ENCODE results near the gene GNG8. TPM values are rescaled to one million over a fixed set of nuclear protein-coding genes. Genes with fewer than 3 reads are reported as not detected.
A peak's percentile ranks its signal among the peaks of the same experiment; 100 is the strongest.

Gene GNG8
- total and polyA plus RNA-seq, 4 donors = 1.7 to 13.7 (median 10.7) TPM; not detected in 1

DNA sequence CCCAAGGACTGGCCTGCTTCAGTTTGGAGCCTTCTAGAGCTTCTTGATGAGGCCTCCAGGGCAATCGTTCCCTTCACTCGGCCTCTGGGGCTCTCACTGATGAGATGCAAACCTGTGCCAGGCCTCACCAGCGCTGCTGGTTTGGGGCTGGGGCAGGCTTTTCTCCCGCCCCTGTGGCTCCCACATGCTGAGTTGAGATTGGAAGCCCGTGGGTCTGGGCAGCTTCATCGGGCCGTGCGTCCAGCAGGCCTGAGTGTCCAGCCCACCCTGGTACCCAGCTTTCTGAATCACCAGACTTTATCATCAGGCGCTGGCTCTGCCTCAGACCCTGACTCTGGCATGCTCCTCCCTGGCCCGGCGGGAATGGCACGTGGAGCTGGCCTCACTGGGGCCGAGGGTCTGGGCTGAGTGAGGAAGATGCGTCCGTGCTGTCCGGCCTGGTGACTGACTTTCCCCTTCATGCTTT, 30.6 kb downstream of the GNG8 start:
- Histone ChIP-seq H3K27me3 (ENCODE audit: control insufficient read depth, insufficient read depth, low read length) (no peaks in the 10 kb centered on the region), H3K27ac (ENCODE audit: low read depth, low read length) (peak overlapping the region; percentile 19), H3K9me3 (ENCODE audit: control insufficient read depth, insufficient read depth, low read length) (no peaks in the 10 kb centered on the region), H3K36me3 (ENCODE audit: control insufficient read depth, insufficient read depth, low read length) (peaks cover 68% of the 10 kb centered on the region), H3K4me1 (ENCODE audit: control insufficient read depth, insufficient read depth, low read length) (peaks cover 61% of the 10 kb centered on the region), H3K4me3 (ENCODE audit: low read depth, low read length) (no peak overlapping the region)
- WGBS (ENCODE audit: insufficient coverage) = 49% methylated on average over 13 of the region's 16 CpGs
- DNase-seq (ENCODE audit: low read depth in 4 of 6, low spot score in 6 of 6) = no peak

DNA sequence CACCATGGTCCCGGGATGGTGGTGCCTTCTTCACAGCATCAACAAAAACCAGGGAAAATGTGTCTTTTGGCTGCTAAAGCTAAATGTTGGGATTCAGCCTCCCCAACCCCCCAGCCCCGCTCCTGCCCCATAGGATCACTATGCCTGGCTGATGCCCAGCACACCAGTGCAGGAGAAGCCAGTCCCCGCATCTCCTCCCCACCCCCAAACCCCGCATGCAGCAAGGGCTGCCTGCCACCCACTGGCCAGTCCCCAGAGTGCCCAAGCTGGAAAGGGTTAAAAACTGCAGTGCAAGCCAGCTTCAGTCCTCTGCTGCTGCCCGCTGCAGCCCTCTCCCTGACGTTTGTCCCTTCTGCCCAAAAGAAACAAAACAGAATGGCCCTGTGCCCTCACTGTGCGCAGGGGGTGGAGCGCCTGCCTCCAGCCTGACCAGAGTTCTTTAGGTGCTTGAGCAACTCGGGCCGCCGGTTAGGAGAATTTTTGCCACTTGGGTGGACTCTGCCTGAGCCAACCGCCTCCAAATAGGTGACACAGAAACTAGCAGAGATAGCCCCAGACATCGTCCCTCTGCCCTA, 31.1 kb downstream of the GNG8 start:
- WGBS (ENCODE audit: insufficient coverage) = 24% methylated on average over 12 of the region's 13 CpGs
- Histone ChIP-seq H3K4me3 (ENCODE audit: low read depth, low read length) (no peak overlapping the region), H3K27me3 (ENCODE audit: control insufficient read depth, insufficient read depth, low read length) (no peaks in the 10 kb centered on the region), H3K36me3 (ENCODE audit: control insufficient read depth, insufficient read depth, low read length) (peaks cover 62% of the 10 kb centered on the region), H3K4me1 (ENCODE audit: control insufficient read depth, insufficient read depth, low read length) (peaks cover 65% of the 10 kb centered on the region), H3K27ac (ENCODE audit: low read depth, low read length) (peak overlapping the region; percentile 19), H3K9me3 (ENCODE audit: control insufficient read depth, insufficient read depth, low read length) (no peaks in the 10 kb centered on the region)
- DNase-seq (ENCODE audit: low read depth in 4 of 6, low spot score in 6 of 6) = peak in 2 of 6 donors; percentile 40 to 64

DNA sequence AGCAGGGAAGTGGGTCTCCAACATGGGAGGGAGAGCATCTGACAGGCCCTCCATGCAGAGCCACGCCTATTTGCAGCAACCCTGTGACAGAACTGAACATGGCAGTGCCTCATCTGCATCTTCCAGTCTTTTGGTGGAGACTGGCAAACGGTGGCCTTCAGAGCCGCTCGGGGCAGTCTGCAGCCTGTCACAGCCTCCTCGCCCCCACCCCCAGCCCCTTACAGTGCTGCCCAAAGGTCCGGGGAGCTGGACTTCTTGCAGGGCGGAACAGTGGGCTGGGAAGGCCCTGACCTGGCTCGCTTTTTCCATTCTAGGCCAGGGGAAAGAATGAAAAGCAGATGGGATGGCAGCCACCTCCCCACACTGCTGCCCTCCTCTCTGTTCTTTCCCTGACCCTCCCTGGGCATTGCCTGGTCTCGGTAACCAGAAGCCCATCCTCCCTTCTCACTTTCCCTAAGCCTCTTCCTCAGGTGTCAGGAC, 32.2 kb downstream of the GNG8 start:
- DNase-seq (ENCODE audit: low read depth in 4 of 6, low spot score in 6 of 6) = no peak
- H3K4me1 ChIP-seq (ENCODE audit: control insufficient read depth, insufficient read depth, low read length) = peaks cover 61% of the 10 kb centered on the region
- peak overlapping the region; percentile 99 for H3K4me3 ChIP-seq (ENCODE audit: low read depth, low read length)
- peaks cover 52% of the 10 kb centered on the region for H3K36me3 ChIP-seq (ENCODE audit: control insufficient read depth, insufficient read depth, low read length)
- peaks cover 1% of the 10 kb centered on the region for H3K9me3 ChIP-seq (ENCODE audit: control insufficient read depth, insufficient read depth, low read length)
- H3K27ac ChIP-seq (ENCODE audit: low read depth, low read length) = peak overlapping the region; percentile 33
- H3K27me3 ChIP-seq (ENCODE audit: control insufficient read depth, insufficient read depth, low read length) = no peaks in the 10 kb centered on the region
- WGBS (ENCODE audit: insufficient coverage) = 50% methylated on average over 6 of the region's 9 CpGs

DNA sequence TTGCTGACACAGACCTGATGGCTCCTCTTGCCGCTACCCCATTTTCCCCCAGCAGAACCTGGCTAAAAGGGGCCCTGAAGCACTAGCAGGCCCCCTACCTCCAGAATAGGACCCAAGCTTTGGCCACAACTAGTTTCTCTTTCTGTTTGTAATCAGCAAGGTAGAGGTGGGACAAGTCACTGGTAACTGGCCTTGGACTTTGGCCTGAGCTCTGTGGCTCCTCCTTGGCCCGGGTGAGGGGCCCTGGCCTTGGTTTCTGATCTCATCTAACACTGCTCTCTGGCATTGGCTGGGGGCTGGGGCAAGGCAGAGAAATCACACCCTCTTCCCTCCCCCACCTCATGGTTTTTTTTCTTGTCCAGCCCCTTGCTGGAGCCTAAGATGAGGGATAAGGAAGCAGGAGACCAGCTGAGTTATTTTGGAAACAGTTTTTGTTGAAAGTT, 32.8 kb downstream of the GNG8 start:
- Histone ChIP-seq H3K9me3 (ENCODE audit: control insufficient read depth, insufficient read depth, low read length) (peaks cover 1% of the 10 kb centered on the region), H3K4me1 (ENCODE audit: control insufficient read depth, insufficient read depth, low read length) (peaks cover 61% of the 10 kb centered on the region), H3K36me3 (ENCODE audit: control insufficient read depth, insufficient read depth, low read length) (peaks cover 46% of the 10 kb centered on the region), H3K4me3 (ENCODE audit: low read depth, low read length) (peak overlapping the region; percentile 99), H3K27ac (ENCODE audit: low read depth, low read length) (peak overlapping the region; percentile 98), H3K27me3 (ENCODE audit: control insufficient read depth, insufficient read depth, low read length) (no peaks in the 10 kb centered on the region)
- DNase-seq (ENCODE audit: low read depth in 4 of 6, low spot score in 6 of 6) = no peak
- WGBS (ENCODE audit: insufficient coverage) = 41% methylated on average over 2 of the region's 2 CpGs

DNA sequence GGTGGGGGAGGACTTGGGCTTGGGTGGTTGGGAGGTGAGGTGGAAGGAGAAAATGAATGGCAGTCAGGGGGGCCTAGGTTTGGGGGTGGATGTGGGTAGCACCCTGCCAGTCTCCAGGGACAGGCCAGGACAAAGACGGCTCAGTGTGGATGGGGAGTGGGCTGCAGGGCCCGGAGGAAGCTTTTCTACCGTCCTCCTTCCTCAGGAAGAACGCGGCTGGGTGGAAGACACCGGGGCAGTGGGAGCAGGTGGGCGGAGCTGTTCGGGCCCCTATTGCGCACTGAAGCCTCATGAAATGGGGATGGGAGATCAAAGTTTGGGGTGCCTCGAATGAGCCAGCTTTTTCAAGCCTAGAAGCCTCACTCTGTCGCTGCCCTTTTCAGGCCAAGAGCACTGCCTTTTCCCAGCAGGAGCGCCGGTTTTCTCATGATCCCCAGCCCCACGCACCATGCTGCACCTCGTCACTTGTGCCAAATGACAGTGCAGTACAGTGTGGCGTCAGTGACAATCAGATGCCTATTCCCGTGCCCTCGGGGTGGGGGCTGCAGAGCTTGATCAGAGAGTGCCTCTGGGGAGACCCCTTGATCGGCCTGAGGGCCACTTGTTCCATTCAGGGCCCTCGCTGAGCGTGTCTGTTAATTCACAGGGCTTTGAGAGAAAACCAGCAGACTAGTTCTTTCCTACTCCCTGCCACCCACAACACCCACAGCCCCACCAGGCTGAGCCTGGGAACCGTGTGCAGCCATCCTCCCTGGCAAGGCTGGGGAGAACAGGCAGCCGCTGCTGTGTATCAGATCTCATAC, 33.4 kb downstream of the GNG8 start:
- 15% methylated on average over 20 of the region's 23 CpGs for WGBS (ENCODE audit: insufficient coverage)

DNA sequence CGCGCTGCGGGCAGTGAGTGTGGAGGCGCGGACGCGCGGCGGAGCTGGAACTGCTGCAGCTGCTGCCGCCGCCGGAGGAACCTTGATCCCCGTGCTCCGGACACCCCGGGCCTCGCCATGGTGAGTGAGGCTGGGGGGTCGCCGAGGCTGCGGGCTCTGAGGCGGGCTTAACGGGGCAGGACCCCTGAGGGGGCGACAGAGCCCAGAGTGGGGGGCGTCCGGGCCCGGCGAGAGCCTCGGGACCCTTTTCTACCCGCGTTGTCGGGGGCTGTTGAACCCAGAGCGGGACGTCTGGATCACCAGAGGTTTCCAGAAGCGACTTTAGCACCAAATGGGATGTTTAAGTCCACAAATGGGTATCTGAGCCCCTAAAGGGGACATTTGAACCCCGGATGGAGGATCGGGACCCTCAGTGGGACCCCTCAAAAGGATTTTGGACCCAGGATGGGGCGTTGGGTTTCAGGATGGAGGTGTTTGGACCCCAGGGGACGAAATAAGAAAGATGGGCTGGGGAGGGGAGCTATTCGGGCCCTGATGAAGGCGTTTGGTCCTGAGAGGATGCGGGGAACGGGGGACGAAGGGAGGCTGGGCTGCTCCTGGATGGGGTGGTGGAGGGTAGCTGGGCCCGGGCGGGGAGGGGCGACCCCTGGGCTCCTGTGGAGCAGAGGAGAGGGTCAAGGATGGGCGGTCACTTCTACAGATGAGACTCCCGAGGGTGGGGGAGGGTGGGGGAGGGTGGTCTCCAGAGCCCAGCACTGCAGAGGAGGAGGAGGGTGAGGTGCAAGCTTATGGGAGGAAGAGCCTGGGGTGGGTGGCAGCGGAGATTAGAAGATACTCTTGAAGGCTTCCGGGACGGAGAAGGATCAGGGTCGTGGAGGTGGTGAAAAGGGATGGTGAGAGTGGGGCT, 34.4 kb downstream of the GNG8 start, which contains the start of gene CALM3:
Gene CALM3 (plus strand): TSS at position 13 of the 907 bp plus-strand sequence. CDS start 105 bp downstream, at position 118.
- peak within 1 kb of the TSS; percentile 99 for H3K27ac ChIP-seq (ENCODE audit: low read depth, low read length)
- peak in 2 of 6 donors; percentile 58 for DNase-seq (ENCODE audit: low read depth in 4 of 6, low spot score in 6 of 6)
- peaks cover 30% of the 10 kb centered on the region for H3K36me3 ChIP-seq (ENCODE audit: control insufficient read depth, insufficient read depth, low read length)
- peaks cover 1% of the 10 kb centered on the region for H3K9me3 ChIP-seq (ENCODE audit: control insufficient read depth, insufficient read depth, low read length)
- peaks cover 49% of the 10 kb centered on the region for H3K4me1 ChIP-seq (ENCODE audit: control insufficient read depth, insufficient read depth, low read length)
- no peaks in the 10 kb centered on the region for H3K27me3 ChIP-seq (ENCODE audit: control insufficient read depth, insufficient read depth, low read length)
- 0% methylated on average over 49 of the region's 51 CpGs for WGBS (ENCODE audit: insufficient coverage)
- H3K4me3 ChIP-seq (ENCODE audit: low read depth, low read length) = peak within 1 kb of the TSS; percentile 99

More for the DNA sequence above, 33.4 kb downstream of the GNG8 start:
- H3K9me3 ChIP-seq (ENCODE audit: control insufficient read depth, insufficient read depth, low read length) = peaks cover 1% of the 10 kb centered on the region
- no peaks in the 10 kb centered on the region for H3K27me3 ChIP-seq (ENCODE audit: control insufficient read depth, insufficient read depth, low read length)
- peak overlapping the region; percentile 98 for H3K27ac ChIP-seq (ENCODE audit: low read depth, low read length)
- peak overlapping the region; percentile 99 for H3K4me3 ChIP-seq (ENCODE audit: low read depth, low read length)
- peaks cover 60% of the 10 kb centered on the region for H3K4me1 ChIP-seq (ENCODE audit: control insufficient read depth, insufficient read depth, low read length)
- peaks cover 40% of the 10 kb centered on the region for H3K36me3 ChIP-seq (ENCODE audit: control insufficient read depth, insufficient read depth, low read length)
- DNase-seq (ENCODE audit: low read depth in 4 of 6, low spot score in 6 of 6) = peak in 1 of 6 donors; percentile 52

DNA sequence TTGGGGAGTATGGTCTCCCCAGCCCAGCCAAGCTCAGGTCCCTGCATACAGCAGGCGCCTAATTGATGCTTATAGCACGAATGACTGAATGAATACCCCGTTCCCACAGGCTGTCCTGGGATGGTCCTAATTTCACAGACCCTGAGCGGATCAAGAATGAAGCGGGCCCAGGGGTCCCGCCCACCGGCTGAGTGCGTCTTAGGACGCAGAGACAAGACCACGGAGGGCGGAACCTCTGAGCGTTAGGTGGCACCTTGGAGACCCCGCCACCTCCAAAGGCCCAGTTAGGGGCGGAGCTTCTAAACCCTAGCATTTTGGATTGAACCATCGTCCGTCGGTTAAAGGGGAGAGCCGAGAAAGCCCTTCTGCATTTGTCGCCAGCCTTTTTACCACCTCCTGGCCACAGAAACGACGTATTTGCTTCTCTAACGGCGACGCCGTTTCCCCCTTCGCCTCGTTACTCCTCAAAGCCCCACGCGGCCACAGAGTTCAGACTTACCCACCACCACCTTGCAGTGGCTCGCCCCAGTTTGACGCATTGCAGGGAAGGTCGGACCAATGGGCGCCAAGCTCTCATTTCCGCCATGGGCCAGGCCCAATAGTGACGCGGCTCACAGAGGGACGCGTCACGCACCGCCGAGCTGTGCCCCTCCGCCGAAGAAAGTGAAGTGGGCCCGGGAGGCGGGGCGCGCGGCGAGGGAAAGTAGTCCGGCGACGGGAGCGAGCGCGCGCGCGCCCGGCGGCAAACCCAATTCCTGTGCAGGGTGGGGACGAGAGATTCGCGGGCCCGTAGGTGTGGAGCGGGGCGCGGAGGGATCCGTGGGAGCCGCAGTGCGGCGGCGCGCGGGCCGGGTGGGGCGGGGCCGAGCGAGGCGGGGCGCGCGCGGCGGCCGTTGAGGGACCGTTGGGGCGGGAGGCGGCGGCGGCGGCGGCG, 35.4 kb downstream of the GNG8 start:
- Histone ChIP-seq H3K27ac (ENCODE audit: low read depth, low read length) (peak overlapping the region; percentile 99), H3K9me3 (ENCODE audit: control insufficient read depth, insufficient read depth, low read length) (peaks cover 1% of the 10 kb centered on the region), H3K4me1 (ENCODE audit: control insufficient read depth, insufficient read depth, low read length) (peaks cover 43% of the 10 kb centered on the region), H3K27me3 (ENCODE audit: control insufficient read depth, insufficient read depth, low read length) (no peaks in the 10 kb centered on the region), H3K4me3 (ENCODE audit: low read depth, low read length) (peak overlapping the region; percentile 99), H3K36me3 (ENCODE audit: control insufficient read depth, insufficient read depth, low read length) (peaks cover 21% of the 10 kb centered on the region)
- DNase-seq (ENCODE audit: low read depth in 4 of 6, low spot score in 6 of 6) = peak; percentile 96 to 100 (median 99)
- under 1% methylated on average over 93 of the region's 93 CpGs for WGBS (ENCODE audit: insufficient coverage)

DNA sequence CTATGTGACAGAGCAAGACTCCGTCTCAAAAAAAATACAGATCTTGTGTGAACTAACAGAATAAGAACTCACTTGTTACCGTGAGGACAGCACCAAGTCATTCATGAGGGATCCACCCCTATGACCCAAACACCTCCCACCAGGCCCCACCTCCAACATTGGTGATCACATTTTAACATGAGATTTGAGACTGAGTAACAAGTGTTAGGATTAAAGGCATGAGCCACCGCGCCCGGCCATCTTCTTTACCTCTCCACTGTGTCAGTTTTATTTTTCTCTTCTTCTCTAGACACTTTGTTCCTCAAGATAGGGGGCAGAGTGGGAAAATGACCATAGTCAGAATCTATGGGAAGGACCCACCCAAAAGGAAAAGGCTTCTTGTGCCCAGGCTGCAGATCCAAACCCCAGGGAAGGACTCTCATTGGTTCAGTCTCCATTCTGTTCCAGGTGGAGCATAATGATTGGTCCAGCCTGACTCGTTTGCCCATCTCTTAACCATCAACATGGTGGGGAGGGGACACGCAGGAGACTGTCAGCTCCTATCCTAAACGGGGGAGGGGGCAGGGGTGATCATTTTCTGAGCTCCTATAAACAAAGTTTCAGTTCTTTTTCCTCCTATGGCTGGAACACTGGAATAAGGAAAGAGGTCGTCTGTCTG, 36.2 kb downstream of the GNG8 start:
- Histone ChIP-seq H3K36me3 (ENCODE audit: control insufficient read depth, insufficient read depth, low read length) (peaks cover 14% of the 10 kb centered on the region), H3K27ac (ENCODE audit: low read depth, low read length) (peak overlapping the region; percentile 99), H3K27me3 (ENCODE audit: control insufficient read depth, insufficient read depth, low read length) (no peaks in the 10 kb centered on the region), H3K9me3 (ENCODE audit: control insufficient read depth, insufficient read depth, low read length) (peaks cover 1% of the 10 kb centered on the region), H3K4me1 (ENCODE audit: control insufficient read depth, insufficient read depth, low read length) (peaks cover 34% of the 10 kb centered on the region), H3K4me3 (ENCODE audit: low read depth, low read length) (peak overlapping the region; percentile 99)
- 90% methylated on average over 2 of the region's 9 CpGs for WGBS (ENCODE audit: insufficient coverage)
- no peak for DNase-seq (ENCODE audit: low read depth in 4 of 6, low spot score in 6 of 6)
